Measurements from ENCODE around the gene ZNF774. TPM values are rescaled to one million over a fixed set of nuclear protein-coding genes. Genes with fewer than 3 reads are reported as not detected.

ZNF774 gene
- total and polyA plus RNA-seq, 10 of the 15 experiments (the other 5 are each of a cell fraction or from before 2014, with no cell fraction given) = 0.35 to 2.5 (median 1.7) TPM

DNA sequence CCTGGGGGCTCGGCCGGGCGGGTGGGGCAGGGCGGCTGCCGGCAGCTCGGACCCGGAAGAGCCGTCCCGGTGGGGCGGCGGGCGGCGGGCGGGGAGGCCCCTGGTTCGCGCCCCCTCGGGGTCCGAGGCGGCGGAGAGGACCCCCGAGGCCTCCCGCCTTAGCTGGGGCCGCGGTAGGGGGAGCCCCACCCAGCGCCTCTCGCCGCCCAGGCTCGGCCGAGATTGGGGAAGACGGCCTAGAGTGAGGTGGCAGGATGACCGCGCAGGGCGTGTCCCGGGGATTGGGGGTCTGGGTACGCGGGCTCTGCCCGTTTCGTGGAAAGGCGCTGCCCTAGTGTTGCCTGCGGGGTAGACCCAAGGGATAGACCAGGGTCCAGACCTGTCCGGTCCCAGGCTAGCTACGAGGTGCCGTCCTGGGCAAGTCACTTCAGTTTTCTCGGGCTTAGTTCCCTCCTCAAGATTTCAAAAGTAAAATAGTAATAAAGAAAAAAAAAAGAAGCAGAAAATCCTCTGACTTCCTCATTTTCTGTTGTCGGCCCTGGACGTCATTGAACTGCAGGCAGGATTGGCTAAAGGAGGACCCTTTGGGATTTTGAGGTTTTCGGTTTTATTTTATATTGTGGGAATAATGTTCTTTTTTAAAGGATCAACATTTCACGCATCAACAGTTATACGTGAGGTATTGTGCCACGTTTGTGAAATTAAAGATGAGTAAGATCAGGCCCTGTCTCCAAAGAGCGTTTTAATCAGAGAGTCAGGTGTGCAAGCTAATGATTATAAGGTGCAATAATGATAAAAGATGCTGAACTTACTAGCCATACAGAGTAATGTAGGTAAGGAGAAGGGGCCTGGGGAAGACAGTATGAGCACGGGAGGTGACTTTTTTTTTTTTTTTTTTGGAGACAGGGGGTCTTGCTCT is 36.6 kb downstream of the ZNF774 start (continued):
- TF ChIP-seq, protein P1, sequence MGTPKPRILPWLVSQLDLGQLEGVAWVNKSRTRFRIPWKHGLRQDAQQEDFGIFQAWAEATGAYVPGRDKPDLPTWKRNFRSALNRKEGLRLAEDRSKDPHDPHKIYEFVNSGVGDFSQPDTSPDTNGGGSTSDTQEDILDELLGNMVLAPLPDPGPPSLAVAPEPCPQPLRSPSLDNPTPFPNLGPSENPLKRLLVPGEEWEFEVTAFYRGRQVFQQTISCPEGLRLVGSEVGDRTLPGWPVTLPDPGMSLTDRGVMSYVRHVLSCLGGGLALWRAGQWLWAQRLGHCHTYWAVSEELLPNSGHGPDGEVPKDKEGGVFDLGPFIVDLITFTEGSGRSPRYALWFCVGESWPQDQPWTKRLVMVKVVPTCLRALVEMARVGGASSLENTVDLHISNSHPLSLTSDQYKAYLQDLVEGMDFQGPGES (IDR thresholded peaks at IDR 0.05) = no peak
- TF ChIP-seq BRCA1 (IDR thresholded peaks at IDR 0.05; ENCODE audit: low read depth, low read length) = no peak
- TF ChIP-seq YY1 (IDR thresholded peaks at IDR 0.05; ENCODE audit: low read depth, low read length) = no peak
- no peak for TF ChIP-seq NBN (IDR thresholded peaks at IDR 0.05)
- TF ChIP-seq, protein P2, sequence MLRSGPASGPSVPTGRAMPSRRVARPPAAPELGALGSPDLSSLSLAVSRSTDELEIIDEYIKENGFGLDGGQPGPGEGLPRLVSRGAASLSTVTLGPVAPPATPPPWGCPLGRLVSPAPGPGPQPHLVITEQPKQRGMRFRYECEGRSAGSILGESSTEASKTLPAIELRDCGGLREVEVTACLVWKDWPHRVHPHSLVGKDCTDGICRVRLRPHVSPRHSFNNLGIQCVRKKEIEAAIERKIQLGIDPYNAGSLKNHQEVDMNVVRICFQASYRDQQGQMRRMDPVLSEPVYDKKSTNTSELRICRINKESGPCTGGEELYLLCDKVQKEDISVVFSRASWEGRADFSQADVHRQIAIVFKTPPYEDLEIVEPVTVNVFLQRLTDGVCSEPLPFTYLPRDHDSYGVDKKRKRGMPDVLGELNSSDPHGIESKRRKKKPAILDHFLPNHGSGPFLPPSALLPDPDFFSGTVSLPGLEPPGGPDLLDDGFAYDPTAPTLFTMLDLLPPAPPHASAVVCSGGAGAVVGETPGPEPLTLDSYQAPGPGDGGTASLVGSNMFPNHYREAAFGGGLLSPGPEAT (IDR thresholded peaks at IDR 0.05; ENCODE audit: low read depth) = 0 out of 2 replicates have a peak, but pooled peaks have one; percentile 19
- no peak for TF ChIP-seq MYB (IDR thresholded peaks at IDR 0.05; ENCODE audit: borderline replicate concordance, low read depth, low read length)
- TF ChIP-seq ZZZ3 (IDR thresholded peaks at IDR 0.05; ENCODE audit: control insufficient read depth, insufficient read length, low read depth) = no peak
- no peak for TF ChIP-seq TARDBP (IDR thresholded peaks at IDR 0.05; ENCODE audit: borderline replicate concordance)
- TF ChIP-seq, protein P3, sequence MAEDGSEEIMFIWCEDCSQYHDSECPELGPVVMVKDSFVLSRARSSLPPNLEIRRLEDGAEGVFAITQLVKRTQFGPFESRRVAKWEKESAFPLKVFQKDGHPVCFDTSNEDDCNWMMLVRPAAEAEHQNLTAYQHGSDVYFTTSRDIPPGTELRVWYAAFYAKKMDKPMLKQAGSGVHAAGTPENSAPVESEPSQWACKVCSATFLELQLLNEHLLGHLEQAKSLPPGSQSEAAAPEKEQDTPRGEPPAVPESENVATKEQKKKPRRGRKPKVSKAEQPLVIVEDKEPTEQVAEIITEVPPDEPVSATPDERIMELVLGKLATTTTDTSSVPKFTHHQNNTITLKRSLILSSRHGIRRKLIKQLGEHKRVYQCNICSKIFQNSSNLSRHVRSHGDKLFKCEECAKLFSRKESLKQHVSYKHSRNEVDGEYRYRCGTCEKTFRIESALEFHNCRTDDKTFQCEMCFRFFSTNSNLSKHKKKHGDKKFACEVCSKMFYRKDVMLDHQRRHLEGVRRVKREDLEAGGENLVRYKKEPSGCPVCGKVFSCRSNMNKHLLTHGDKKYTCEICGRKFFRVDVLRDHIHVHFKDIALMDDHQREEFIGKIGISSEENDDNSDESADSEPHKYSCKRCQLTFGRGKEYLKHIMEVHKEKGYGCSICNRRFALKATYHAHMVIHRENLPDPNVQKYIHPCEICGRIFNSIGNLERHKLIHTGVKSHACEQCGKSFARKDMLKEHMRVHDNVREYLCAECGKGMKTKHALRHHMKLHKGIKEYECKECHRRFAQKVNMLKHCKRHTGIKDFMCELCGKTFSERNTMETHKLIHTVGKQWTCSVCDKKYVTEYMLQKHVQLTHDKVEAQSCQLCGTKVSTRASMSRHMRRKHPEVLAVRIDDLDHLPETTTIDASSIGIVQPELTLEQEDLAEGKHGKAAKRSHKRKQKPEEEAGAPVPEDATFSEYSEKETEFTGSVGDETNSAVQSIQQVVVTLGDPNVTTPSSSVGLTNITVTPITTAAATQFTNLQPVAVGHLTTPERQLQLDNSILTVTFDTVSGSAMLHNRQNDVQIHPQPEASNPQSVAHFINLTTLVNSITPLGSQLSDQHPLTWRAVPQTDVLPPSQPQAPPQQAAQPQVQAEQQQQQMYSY (CRISPR knock-in tag; IDR thresholded peaks at IDR 0.05) = no peak
- no peak for TF ChIP-seq ZBED1 (IDR thresholded peaks at IDR 0.05; ENCODE audit: borderline replicate concordance)
- TF ChIP-seq, protein P4, sequence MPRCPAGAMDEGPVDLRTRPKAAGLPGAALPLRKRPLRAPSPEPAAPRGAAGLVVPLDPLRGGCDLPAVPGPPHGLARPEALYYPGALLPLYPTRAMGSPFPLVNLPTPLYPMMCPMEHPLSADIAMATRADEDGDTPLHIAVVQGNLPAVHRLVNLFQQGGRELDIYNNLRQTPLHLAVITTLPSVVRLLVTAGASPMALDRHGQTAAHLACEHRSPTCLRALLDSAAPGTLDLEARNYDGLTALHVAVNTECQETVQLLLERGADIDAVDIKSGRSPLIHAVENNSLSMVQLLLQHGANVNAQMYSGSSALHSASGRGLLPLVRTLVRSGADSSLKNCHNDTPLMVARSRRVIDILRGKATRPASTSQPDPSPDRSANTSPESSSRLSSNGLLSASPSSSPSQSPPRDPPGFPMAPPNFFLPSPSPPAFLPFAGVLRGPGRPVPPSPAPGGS (IDR thresholded peaks at IDR 0.05; ENCODE audit: borderline replicate concordance, insufficient read depth, low read depth, low read length, poor library complexity, severe bottlenecking) = no peak
- no peak for TF ChIP-seq MEF2B (IDR thresholded peaks at IDR 0.05; ENCODE audit: partially characterized antibody, poor library complexity, severe bottlenecking)
- no peak for TF ChIP-seq SREBF2 (IDR thresholded peaks at IDR 0.05; ENCODE audit: low read length)
- TF ChIP-seq SMAD5 (IDR thresholded peaks at IDR 0.05; ENCODE audit: low read depth) = 0 out of 2 replicates have a peak, but pooled peaks have one; percentile 7
- 0 out of 2 replicates have a peak, but pooled peaks have one; percentile 26 for TF ChIP-seq NR2F1 (conservative IDR thresholded peaks at IDR 0.05)
- TF ChIP-seq CBFB (IDR thresholded peaks at IDR 0.05; ENCODE audit: low read depth) = no peak
- TF ChIP-seq MXI1 (IDR thresholded peaks at IDR 0.05; ENCODE audit: low read depth, low read length) = no peak
- no peak for TF ChIP-seq CHD4 (IDR thresholded peaks at IDR 0.05)
- peak; percentile 63; the same call in 1 of the 2 replicates for TF ChIP-seq LARP7 (IDR thresholded peaks at IDR 0.05)
- TF ChIP-seq RUNX3 (IDR thresholded peaks at IDR 0.05; ENCODE audit: low read length) = no peak
- no peak for TF ChIP-seq RBBP5 (conservative IDR thresholded peaks at IDR 0.05)
- TF ChIP-seq RFX5 (IDR thresholded peaks at IDR 0.05; ENCODE audit: low read depth, low read length) = no peak
- TF ChIP-seq SIN3A (IDR thresholded peaks at IDR 0.05; ENCODE audit: low read depth, low read length) = no peak
